Measurements from ENCODE around the gene DTWD1. TPM values are rescaled to one million over a fixed set of nuclear protein-coding genes. Genes with fewer than 3 reads are reported as not detected.

The DTWD1 gene
- total RNA-seq, 2 donors from 2014 or later, result 12.5 to 22.1 TPM

GRCh38 chr15:49669288-49669687 lies 48.4 kb downstream of the DTWD1 start:
- Histone ChIP-seq H3K36me3 (replicated peaks in 1 of 2; ENCODE audit: insufficient read depth in 1 of 2, low read depth in 2 of 2) (no peaks in the 10 kb centered on the region), H3K27ac (no peak overlapping the region), H3K4me3 (no peak overlapping the region), H3K4me1 (no peaks in the 10 kb centered on the region), H3K27me3 (no peaks in the 10 kb centered on the region), H3K9me3 (no peaks in the 10 kb centered on the region)
- DNase-seq (no peak), ATAC-seq (no peak)
- TF ChIP-seq POLR2A (IDR thresholded peaks at IDR 0.05), result no peak
- TF ChIP-seq CTCF (IDR thresholded peaks at IDR 0.05), result no peak
- intact Hi-C loops (cut with DNase I), result no loop called here
- 76 to 82% methylated on average over 1 of the region's 1 CpG for WGBS, 2 donors

GRCh38 chr15:49673861-49674260 lies 53.0 kb downstream of the DTWD1 start:
- TF ChIP-seq POLR2A (IDR thresholded peaks at IDR 0.05) (no peak), CTCF (IDR thresholded peaks at IDR 0.05) (no peak)
- 91 to 100% methylated on average over 1 of the region's 1 CpG for WGBS, 2 donors
- H3K4me1 ChIP-seq, result no peaks in the 10 kb centered on the region
- no peaks in the 10 kb centered on the region for H3K36me3 ChIP-seq (replicated peaks in 1 of 2; ENCODE audit: insufficient read depth in 1 of 2, low read depth in 2 of 2)
- H3K27me3 ChIP-seq, result no peaks in the 10 kb centered on the region
- DNase-seq (no peak), ATAC-seq (no peak)
- H3K27ac ChIP-seq, result no peak overlapping the region
- intact Hi-C loops (cut with DNase I), result no loop called here
- H3K4me3 ChIP-seq, result no peak overlapping the region
- H3K9me3 ChIP-seq, result no peaks in the 10 kb centered on the region

- Histone ChIP-seq H3K4me3 (no peak overlapping the region), H3K36me3 (replicated peaks in 1 of 2; ENCODE audit: insufficient read depth in 1 of 2, low read depth in 2 of 2) (no peaks in the 10 kb centered on the region), H3K27me3 (no peaks in the 10 kb centered on the region), H3K9me3 (no peaks in the 10 kb centered on the region), H3K27ac (no peak overlapping the region), H3K4me1 (no peaks in the 10 kb centered on the region)
- WGBS, 2 donors, result 35 to 41% methylated on average over 1 of the region's 1 CpG
- ATAC-seq, result no peak
- no peak for TF ChIP-seq CTCF (IDR thresholded peaks at IDR 0.05)
- TF ChIP-seq POLR2A (IDR thresholded peaks at IDR 0.05), result no peak
- intact Hi-C loops (cut with DNase I), result no loop called here
- no peak for DNase-seq
These were observed 53.5 kb downstream of the DTWD1 start for GRCh38 chr15:49674370-49674769.

- DNase-seq (no peak), ATAC-seq (no peak)
- H3K27ac ChIP-seq, result no peak overlapping the region
- H3K27me3 ChIP-seq, result no peaks in the 10 kb centered on the region
- TF ChIP-seq POLR2A (IDR thresholded peaks at IDR 0.05) (no peak), CTCF (IDR thresholded peaks at IDR 0.05) (no peak)
- H3K9me3 ChIP-seq, result no peaks in the 10 kb centered on the region
- no peak overlapping the region for H3K4me3 ChIP-seq
- intact Hi-C loops (cut with DNase I), result no loop called here
- no peaks in the 10 kb centered on the region for H3K4me1 ChIP-seq
- H3K36me3 ChIP-seq (replicated peaks in 1 of 2; ENCODE audit: insufficient read depth in 1 of 2, low read depth in 2 of 2), result no peaks in the 10 kb centered on the region
These were observed 54.2 kb downstream of the DTWD1 start for GRCh38 chr15:49675041-49675440.

- TF ChIP-seq POLR2A (IDR thresholded peaks at IDR 0.05) (no peak), CTCF (IDR thresholded peaks at IDR 0.05) (no peak)
- H3K27me3 ChIP-seq, result no peaks in the 10 kb centered on the region
- H3K9me3 ChIP-seq, result no peaks in the 10 kb centered on the region
- no peak overlapping the region for H3K27ac ChIP-seq
- H3K36me3 ChIP-seq (replicated peaks in 1 of 2; ENCODE audit: insufficient read depth in 1 of 2, low read depth in 2 of 2), result no peaks in the 10 kb centered on the region
- no peak overlapping the region for H3K4me3 ChIP-seq
- intact Hi-C loops (cut with DNase I), result no loop called here
- H3K4me1 ChIP-seq, result no peaks in the 10 kb centered on the region
- 75 to 80% methylated on average over 4 of the region's 4 CpGs for WGBS, 2 donors
- ATAC-seq (no peak), DNase-seq (no peak)
These were observed 57.8 kb downstream of the DTWD1 start for GRCh38 chr15:49678655-49679054.
